Colon (tissue), 2 donors: Measurements from ENCODE around the gene PSMB3.

Experiments
- FAIRE-seq: peaks from 2 replicates; lab custom pipeline; 2012; peaks lifted over from hg19 to GRCh38; lab: Jason Lieb, UNC
- donor health status: control.
- donor health status: control.

The PSMB3 gene

DNA sequence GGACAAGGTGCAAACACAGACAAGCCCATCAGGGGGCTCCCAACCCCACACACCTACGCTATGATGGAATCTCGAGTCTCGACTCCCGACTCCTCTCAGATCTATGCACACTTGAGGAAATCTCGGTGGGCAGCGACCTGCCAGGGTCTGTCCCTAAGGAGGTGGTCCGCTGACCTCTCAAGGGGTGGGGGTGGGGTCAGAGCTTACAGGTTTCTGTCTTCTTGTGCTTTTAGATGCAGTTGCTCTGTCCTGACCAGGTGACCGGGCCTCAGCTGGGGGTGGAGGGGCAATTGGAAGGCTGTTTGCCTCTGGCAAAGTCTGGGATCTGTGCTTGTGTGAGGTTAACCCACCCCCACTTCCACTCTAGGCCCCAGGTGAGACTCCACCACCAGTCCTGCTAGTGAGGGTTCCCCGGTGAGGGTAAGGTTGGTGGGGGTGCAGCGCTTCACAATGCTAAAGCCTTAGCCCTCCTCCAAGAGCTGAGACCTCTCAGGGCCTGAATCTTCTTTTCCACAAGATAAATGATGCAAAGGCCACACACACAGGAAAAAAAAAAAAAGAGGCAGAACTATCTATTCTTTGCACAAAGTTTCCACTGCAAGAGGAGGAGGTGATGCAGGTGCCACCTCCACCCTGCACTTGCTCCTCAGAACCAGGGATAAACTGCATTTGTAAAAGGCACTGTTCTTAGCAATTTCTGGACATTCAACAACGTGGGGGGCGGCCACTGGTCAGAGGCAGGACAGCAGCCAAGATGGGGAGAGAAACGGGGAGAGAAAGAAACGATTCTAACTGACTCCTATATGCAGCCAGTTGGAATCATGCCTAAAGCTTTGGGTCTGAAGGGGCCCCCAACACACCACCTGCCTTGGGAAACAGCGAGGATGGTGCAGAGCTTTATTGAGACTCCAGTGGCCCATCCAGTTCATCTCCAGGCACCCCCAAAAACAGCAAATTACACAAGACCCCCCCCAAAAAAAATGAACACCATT, 18.3 kb upstream of the PSMB3 start:
- no peak for FAIRE-seq

DNA sequence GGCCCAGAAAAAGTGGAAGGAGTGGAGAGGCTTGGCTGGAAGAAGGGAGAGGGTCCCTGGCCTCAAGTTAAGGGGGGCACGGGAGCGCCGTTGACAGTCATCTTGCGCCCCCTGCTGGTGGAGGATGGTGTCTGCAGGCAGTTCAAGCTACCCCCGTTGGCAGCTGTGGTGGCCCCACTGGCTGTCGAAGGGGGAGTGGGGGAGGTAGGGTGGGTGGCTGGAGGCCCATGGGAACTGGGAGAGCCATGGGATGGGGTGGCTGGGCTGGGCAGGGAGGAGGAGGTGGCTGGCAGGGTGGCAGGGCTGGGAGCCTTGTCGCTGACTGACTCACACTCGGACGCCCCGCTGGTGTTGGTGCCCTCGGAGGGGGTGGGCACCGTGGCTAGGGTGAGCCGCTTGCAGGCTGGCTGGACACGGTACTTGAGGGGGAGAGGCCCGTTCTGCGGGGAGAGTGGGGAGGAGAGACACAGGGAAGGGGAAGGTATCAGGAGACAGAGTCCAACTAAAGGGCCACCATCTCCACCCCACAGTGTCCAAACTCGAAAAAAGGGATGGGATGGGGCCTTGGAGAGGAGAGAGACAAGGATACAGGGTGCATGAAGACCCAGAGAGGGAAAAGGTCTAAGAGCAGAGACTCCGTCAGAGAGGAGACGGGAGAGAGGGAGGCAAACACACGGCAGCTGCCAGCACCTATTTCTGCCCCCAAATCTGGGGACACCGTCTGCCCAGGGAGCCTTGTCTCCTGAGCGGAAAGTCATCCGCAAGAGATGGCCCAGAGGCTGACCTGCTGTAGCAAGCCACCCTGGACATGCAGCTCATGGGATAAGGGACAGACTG, 17.2 kb upstream of the PSMB3 start:
- FAIRE-seq, result no peak

DNA sequence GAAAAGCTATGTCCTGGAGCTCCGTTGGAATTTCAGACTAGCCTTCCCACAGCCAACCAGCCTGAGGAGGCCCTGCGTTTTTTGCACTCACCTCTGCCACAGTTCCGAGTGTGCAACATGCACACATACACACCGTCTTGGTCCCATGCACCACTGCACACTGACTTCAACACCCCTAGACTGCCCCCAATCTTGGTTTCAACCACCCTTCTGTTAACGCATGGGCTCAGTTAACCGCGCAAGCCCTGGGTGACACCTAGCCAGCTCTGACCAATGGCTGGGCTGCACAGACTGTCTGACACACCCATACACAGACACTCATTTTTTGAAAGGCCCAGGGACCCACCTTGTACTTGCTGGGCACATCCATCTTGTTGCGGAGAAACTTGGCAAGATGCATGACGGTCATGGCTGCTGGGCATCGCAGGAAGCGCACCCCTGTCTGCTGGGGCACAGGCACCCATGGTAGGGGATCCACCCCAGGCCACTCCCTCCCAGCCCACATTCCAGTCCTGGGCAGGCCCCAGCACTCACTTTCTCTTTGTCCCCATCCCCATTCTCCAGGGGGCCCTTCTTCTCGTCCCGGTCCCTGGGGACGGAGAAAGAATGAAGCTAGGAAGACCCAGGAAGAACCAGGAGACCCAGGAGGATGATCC, 14.4 kb upstream of the PSMB3 start:
- no peak for FAIRE-seq

DNA sequence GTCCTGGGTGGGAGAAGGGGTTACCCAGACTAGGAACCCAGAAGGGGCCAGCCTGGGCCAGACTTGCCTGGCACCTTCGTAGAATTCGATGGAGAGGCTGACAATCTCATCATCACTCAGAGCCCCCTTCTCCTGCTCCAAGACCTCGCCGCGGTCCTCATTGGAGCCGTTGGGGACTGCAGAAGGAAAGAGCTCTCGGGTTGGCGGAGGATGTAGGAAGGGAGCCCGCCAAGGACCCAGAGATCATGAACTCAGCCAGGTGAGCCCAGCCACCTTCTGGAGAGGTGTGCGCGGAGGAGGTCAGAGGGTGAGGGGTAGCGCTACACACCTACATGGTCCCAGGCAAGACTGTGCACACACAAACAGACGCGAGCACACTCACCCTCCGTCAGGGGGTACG, 13.9 kb upstream of the PSMB3 start:
- FAIRE-seq, result no peak

DNA sequence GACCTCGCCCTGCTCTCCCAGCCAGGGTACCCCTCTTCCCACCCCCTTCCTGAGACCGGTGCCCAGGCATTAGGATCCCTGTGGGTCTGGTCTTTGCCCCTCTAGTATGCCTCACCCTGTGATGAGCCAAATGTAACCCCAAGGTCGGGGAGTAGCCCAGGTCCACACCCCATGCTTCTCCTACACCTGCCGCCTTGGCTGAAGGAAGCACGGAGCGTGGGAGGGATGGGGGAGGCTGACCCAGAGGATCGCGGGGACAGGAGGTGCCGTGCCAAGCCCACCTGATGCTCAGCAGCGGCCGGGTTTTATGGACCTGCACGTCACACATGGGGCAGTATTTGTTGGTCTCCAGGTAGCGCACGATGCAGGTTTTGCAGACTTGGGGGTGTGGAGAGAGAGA, 13.2 kb upstream of the PSMB3 start:
- FAIRE-seq, result no peak

DNA sequence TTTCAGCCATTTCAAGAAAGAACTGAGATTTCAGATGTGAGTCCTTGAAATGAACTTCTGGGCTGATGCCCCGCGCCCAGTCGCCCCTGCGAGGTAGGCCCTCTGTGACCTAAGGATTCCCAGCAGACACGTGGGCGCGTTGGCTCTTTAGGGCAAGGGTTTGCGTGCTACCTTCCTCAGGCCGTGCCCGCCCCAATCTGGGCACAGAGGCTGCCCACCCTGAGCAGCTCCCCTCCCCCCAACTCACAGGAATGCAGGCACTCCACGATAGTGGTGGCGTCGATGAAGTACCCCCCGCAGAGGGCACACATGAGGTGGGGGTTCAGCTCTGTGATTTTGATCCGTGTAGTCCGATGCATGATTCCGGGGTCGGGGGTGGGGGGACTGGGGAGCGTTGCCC, 12.5 kb upstream of the PSMB3 start:
- FAIRE-seq, result no peak

DNA sequence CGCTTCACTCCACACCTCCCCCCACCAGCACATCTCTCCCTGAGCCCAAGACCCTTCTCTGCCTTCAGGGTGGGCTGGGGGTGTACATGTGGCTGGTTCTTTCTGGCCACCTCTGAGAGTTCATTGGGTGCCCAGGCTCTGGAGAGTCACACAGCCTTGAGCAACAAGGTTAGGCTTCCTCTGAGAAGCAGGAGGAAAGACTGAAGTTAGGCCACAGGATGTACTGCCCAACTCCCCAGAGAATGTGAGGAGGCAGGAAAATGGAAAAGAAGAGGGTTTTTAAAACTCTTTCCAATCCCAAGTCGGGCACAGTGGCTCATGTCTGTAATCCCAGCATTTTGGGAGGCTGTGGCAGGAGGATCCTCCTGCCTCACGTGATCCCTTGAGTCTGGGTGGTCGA, 11.7 kb upstream of the PSMB3 start:
- no peak for FAIRE-seq

DNA sequence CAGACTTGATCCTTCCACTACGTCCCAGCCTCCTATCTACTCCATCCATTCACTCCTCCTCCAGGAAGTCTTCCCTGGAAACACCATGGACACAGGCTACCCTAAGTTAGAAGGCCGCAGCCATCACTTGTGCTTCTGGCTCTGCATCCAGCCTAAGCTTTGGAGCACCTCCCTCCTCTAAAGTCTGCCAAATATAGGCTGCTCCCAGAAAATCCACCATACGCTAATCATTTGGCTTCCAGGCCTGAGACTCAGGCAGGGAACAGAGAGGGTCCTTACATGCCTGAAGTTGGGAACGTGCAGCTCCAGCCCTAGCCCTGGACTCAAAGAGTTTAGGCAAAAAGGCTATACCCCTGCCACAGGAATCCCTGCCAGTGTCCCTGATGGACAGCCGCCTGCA, 11.1 kb upstream of the PSMB3 start:
- FAIRE-seq, result no peak

DNA sequence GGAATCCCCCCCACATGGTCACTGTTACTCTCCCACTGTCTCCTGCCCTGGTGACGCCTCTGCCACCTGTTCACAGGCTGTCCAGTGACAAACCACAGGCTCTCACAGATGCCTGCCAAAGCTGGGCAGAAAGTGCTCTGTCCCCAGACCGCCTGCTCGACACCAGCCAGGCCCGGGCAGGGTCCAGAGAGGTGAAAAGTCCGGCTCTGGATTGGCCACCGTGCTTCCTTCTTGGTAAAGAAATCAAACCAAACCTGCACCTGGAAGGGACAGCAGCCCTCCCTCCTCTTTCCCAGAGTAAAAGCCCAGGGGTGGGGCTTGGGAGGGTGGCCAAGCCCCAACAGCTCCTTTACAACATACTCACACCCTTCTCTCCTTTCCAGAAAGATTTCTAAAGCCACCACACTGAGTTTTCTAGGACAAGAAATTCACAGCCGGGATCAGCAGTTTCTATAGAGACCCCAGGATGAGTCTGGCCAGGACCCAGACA, 10.6 kb upstream of the PSMB3 start:
- FAIRE-seq, result no peak

DNA sequence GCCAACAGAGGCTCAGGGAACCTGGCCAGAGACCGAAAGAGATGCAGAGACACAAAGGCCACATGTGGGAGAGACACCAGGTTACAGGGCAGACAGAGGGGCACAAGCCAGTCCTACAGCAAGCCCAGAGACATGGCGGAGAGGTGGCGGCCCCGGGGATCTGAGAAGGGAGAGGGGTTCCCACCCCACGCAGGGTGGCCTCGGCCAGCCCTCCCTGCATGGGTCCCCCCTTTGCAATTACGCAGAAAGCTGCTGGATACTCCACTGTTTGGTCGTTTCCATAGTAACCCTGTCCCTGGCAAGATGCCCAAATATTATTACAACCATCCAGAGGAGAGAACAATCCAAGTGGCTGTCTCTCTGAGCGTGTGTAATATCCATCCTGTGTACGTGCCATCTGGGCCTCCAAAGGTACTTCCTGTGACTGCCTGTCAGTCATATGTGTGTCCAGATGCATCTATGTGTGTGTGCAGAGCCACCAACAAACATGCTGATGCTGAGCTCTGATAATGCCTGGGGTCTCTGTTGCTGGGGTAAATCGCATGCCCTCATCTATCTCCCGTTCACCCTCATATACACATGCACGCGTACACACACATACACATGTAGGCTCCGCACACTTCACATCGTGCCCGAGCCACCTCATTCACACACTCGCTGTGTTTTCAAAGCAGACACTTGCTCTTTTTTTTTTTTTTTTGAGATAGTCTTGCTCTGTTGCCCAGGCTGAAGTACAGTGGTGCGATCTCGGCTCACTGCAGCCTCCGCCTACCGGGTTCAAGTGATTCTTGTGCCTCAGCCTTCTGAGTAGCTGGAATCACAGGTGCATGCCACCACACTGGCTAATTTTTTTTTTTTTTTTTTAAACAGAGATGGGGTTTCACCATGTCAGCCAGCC, 9.9 kb upstream of the PSMB3 start:
- no peak for FAIRE-seq

DNA sequence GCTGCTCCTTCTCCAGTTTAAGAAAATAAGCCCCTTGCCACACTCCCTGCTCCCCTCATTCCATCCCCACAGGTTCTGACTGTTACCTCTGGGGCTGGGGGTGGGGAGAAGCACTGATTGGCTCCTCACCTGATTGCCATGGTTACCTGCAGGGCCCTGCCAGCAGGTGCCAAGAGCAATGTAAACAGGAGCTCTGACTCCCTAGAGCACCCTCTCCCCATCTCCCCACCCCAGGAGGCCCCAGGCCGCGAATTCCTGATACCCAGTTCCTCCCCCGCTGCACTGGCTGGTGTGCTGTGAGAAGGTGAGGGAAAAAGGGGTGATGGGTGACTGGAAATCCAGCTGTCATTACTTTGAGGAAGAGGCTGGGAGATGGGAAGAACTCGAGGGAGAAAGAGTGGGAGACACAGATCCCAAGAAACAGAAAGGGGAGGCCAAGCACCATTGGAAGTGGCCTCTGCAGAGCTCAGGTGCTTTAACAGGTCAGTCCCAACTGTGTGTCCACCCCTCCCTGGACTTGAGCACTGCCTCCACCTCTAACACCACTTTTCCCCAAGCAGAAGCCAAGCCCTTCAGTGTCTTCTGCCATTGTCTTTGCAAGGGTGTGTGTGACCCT, 8.9 kb upstream of the PSMB3 start:
- no peak for FAIRE-seq

DNA sequence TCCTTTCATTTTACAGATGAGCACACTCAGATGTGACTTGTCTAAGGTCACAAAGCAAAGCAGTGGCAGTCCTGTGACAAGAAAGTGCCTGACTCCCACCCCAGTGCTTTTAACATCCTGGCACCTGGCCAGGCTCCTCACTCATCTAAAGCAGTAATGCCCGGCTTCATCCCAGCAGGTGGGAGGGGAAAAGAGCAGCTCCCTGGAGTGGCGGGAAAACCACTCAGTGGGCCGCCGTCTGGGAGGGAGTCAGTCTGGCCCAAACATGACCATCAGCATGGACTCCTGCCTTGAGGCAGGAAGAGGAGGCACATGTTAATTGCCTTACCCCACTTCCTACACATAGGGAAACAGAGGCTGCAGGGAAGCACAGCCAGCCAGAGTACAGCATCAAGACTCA, 7.0 kb upstream of the PSMB3 start:
- FAIRE-seq, result no peak

DNA sequence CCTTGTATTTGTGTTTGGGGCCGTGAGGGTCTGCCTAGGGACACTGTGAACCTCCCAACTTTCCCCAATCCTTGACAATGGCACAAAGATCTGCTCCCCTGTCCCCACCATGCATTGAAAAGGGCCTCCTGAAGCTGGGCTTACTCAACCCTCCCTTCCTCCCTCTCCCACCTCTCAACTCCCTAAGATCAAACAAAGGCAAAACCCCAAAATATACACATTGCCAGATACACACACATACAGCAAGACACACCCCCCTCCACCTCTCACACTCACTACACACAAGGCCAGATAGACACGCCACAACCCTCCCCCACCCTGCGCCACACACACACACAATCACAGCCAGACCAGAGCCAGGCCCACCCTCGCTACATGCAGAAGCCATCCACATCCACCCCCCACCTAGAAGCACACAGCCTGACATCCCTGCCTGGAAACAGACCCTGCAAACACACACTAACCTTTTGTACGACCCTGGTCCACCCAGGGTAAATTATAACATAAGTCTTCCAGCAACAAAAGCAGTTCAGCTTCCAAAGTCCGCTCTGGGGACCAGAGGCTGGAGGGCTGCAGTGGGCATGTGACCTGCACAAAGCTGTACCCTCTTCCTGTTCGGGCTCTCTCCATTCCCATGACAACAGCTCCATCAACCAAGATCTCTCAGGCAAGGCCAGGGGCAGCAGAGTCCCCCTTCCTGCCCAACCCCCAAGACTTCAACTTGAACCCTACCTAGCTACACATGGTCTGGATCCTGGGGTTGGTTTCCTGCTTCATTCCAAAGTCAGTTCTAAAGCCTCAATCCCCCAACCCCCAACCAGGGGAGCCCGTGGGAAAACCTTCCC, 6.3 kb upstream of the PSMB3 start:
- FAIRE-seq, result no peak

DNA sequence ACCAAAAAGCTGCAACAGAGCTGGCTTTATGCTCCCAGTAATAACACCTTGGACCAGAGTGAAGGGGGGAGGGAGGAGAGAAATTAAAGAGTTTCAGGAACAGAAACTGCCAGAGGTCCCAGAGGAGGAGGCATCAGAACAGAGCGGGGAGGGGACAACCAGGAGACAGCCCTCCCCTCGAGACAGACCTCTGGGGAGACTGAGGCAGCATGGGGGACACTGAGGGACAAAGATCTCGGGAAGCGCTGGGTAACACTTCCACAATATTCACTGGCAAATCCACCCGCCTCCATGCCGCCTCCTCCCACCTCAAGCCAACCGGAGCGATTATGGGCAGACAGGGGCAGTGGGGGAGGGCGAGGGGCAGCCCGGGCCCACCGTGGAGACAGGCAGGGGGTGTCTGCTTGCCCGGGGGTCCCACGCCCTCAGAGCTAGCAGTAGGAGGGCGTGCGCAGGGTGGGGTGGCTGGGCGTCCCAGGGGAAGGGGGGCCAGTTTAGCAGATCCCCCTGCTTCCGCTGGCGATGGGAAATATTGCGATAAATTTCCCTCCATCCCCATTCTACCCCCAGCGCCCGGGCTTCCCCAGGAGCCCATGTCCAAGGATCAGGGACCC, 5.6 kb upstream of the PSMB3 start:
- no peak for FAIRE-seq

DNA sequence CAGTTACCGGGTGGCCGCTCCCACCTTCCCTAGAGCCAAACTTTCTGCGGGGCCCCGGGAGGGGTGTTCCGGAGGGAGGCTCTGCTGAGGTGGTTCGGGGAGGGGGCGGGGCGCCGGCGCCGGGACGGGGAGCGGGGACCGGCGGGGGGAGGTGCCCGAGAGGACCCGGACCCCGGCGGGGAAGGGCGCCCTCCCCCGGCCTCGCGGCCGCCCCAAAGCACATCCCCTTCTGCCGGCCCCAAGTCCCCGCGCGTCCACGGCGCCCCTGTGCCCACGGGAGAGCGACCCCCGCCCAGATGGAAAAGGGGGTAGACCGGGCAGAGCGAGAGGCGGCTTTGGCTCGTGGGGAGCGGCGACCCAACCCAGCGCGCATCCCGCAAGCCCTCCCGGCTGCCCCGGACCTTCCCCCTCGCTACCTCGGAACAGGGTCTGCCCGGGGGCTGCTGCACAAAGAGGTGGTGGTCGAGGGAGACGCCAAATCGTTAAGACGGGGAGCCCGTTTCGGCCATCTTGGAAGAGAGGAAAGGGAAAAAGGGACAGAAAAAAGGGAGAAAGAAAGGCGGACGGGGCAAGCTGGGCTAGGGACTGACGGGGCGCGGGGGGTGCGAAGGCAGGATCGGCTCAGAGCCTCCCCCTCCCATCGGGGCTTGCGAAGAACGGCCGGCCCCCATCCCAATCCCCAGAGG, 4.9 kb upstream of the PSMB3 start:
- FAIRE-seq, result no peak

DNA sequence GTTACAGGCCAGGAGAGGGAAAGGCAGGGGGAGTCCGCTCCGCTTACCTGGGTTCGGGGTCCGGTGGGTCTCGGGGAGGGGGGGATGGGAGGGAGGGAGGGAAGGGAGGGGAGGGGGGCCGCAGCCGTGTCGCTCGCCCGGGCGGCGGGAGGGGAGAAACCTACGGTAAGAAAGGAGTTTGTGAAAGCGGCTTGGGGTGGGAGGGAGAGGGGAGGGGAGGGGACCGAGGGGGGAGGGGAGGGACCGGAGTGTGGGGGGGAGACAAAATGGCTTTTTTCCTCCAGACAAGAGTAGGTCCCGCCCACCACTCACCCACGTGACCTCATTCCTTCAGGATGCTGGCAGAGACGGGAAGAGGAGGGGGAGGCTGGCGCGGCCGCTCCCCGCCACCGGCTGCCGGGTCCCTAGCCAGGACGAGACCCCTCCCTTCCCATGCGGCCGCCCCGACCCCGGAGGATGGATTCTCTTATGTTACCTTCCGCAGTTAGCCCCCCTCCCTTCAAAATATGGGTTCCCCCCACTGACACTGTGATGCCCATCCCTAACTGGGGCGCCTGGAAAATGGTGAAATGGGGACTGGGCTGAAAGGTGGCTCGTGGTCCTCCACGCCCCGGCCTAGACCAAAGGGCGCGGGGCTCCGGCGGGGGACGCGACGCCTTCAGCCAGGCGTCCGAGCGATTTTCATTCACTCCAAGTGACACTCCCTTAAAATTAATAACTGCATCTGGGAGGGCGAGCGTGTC, 4.2 kb upstream of the PSMB3 start, which contains the start of gene PCGF2:
Gene PCGF2 (minus strand): TSS at position 188 of the 743 bp plus-strand sequence. CDS start 7,934 bp downstream, outside the sequence.
- no peak for FAIRE-seq

DNA sequence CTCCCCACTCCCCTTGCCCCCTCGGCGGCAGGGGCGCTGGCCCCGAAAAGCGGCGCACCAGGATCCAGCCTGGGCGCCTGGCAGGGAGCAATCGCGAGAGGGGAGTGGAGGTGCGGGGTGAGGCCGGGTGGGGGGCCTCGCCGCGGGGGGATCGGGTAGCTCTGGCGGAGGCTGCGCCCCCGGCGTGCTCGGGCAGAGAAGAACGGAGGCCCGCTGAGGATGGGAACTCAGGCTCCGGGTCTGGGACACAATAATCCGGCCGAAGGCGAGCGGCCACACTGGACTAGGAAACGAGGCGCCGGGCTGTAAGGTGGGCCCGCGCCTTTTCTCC, 3.7 kb upstream of the PSMB3 start:
- no peak for FAIRE-seq
